GM21381 (cell line): ENCODE results near the gene POC1A.
A peak's percentile ranks its signal among the peaks of the same experiment; 100 is the strongest.
"Not testable (repeated sequence)": the region's sequence is repeated elsewhere in the genome, so short reads cannot be mapped to it uniquely, and the experiment has no call there.

Experiments used
- ATAC-seq: cut with Tn5 transposase; IDR thresholded peaks from one replicate; pipeline ENCODE4 v1.9.1; 2021; ENCODE audit warnings: mild to moderate bottlenecking, moderate library complexity; ENCODE audit not compliant: unreplicated experiment

The POC1A gene

DNA sequence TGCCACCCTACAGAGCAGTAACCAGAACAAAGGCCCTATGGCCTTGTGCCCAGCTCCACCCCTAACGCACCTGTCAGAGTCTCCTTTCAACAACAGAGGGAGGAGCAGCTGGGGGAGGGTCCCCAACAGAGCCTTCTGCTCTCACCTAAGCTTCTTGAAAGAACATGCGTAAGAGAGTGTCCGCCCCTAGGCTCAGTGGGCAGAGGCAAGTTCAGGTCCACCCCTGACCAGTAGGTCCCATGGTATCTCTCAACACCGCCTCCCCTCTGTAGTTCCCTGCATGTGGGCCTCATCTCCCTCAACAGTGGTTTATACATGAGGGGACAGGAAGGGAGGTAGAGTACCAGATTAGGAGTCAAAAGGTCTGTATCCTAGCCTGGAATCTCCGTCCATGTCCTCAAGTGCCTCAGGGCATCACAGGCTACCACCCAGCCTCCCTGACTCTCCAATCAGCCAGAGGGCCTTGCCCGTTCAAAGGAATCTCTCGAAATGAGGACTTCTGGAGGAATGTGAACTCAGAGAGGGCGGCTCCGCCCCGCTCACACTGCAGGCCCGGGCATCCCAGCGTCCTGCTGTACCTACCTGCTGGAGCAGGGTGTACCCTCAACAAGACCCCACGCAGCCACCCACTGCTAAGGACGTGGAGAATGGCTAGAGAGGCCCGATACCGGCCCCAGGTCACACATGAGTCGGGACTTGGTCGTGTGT lies 680 bp downstream of the POC1A start:
- ATAC-seq, result no peak

DNA sequence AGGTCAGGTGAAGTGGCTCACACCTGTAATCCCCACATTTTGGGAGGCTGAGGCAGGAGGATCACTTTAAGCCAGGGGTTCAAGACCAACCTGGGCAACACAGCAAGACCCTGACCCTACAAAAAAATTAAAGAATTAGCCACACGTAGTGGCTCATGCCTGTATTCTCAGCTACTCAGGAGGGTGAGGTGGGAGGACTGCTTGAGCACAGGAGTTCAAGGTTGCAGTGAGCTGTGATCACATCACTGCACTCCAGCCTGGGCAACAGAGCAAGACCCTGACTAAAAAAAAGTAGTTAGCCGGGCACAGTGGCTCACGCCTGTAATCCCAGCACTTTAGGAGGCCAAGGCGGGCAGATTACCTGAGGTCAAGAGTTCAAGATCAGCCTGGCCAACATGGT lies 2.2 kb downstream of the POC1A start:
- not testable (repeated sequence) for ATAC-seq

DNA sequence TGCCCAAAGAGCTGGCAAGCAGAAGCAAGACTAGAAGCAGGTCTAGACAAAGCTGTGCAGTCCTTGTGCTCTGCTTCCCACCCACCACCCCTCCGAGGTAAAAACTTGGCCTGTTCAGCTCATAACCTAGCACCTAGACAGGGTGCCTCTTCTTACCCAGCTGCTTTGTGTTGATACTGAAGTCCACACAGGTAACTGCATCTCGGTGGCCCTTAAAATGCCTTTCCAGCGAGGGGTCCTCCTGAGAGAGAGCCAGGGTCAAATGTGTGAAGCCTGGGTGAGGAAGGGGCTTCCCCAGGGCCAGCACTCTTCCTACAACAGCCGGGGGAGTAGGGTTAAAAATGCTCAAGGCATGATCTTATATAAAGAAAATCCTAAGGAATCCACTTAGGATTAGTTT lies 3.4 kb downstream of the POC1A start:
- ATAC-seq, result no peak

DNA sequence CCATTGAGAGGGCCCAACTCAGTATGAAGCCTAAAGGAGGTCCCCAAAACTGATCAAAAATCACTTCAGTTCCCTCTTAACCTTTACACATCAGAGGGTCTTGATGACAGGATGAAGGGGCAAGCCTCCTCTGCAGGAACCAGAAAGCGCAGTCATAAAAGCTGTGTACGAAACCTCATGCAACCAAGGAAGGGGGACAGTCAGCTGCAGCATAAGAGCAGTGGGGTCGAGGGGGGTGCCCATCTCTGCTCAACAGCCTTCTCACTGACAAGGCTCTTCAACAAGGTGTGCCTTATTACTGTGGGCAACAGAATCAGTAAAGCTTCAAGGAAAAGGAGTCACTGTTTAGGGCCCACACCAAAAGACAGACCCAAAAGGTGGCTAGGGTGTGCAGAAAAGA lies 3.9 kb downstream of the POC1A start:
- ATAC-seq, result no peak

DNA sequence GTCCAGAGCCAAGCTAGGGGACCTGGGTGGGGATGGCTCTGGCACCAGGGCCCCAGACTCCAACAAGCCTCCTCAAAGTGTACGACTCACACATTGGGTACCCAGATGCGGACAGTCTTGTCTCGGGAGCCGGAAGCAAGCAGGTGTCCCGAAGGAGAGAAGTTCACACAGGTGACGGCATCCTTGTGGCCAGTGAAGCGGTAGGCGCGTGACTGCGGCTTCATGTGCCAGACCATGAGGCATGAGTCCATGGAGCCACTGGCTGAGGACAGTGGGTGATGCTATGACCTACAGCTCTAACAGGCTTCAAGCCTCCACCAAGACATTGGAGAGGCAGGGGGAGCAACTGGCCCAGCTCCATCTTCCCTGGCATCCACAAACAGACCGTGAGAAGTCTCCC lies 4.5 kb downstream of the POC1A start:
- no peak for ATAC-seq

DNA sequence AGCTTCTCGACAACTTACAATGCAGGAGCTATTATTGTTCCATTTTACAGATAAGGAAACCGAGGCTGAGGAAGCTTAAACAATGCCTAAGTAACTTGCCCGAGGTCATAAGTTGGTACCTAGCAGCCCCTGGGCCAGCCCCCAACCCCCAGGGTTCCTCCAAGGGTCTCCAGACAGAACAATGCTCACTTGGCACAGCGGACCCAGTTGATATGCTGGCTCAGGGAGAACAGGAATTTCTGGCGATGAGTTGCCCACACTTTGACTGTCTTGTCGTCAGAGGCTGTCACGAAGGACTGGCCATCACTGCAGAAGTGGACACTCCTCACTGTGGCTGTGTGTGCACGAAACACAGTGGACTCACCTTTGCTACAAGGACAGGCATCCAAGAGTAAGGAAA lies 5.2 kb downstream of the POC1A start:
- no peak for ATAC-seq

DNA sequence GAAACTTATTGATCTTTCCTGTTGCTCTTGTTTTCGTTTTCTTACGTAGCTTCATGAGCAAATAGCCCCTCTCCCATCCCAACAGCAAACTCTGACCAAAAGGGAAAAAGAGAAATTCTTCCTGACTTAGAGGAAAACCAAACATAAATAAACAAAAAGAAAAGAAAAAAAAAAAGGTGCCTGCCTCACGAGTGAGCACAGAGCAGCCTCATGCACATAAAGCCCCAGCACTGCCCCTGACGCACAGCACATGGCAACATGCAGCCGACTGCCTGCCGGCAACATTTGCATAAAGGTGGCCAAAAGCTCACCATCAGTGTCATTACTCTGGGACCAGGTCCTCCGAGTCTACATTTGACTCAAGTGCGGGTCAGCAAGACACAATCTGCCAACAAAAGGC lies 6.4 kb downstream of the POC1A start:
- ATAC-seq, result no peak

DNA sequence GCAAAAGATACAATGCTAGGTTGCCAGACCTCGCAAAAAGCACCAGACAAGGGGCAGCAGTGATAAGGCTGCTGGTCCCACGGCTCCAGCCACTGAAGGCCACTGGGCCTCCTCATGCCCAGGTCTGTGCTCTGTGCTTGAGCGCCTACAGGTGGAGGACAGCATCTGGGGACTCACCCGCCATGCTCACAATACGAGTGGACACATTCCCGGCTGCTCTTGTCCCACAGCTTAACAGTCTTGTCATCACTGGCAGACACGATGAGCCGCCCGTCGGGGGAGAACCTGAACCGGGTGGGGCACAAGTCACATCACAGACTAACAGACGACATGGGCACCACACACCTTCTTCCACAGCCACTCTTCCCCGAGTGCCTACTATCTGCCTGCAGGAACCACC lies 7.4 kb downstream of the POC1A start:
- no peak for ATAC-seq

DNA sequence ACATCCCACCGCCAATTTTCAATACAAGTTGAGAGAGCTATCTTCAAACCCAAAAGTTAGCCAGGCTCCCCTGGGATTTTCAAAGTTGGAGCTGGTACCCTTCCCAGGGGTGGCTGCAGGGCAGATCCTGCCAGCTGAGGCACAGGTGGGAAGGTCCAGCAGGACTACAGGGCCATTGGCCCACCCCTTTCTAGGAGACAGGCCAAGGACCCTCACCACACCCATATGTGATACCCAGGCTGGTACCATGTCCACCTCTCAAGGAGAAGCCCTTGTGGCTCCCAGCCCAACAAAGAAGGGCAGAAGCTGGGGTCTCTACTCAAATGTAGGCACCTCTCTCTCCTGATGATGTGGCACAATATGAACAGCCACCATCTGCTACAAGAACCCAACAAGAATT lies 8.0 kb downstream of the POC1A start:
- ATAC-seq, result no peak

DNA sequence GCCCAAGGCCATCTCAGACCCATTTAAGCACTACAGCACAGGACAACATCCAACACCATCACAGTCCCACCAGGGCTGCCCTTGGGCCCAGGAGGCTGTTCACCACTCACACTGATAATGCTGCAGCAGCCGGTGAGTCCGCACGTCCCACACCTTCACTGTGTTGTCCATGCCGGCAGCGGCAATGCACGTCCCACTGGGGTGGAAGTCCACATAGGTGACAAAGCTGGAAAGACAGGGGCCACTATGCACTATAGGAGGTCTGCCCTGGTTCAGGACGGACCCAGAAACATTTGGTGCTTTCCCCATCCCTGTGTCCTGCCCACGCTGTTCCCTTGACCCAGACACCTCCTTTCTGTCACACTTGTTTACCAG lies 8.5 kb downstream of the POC1A start:
- no peak for ATAC-seq

DNA sequence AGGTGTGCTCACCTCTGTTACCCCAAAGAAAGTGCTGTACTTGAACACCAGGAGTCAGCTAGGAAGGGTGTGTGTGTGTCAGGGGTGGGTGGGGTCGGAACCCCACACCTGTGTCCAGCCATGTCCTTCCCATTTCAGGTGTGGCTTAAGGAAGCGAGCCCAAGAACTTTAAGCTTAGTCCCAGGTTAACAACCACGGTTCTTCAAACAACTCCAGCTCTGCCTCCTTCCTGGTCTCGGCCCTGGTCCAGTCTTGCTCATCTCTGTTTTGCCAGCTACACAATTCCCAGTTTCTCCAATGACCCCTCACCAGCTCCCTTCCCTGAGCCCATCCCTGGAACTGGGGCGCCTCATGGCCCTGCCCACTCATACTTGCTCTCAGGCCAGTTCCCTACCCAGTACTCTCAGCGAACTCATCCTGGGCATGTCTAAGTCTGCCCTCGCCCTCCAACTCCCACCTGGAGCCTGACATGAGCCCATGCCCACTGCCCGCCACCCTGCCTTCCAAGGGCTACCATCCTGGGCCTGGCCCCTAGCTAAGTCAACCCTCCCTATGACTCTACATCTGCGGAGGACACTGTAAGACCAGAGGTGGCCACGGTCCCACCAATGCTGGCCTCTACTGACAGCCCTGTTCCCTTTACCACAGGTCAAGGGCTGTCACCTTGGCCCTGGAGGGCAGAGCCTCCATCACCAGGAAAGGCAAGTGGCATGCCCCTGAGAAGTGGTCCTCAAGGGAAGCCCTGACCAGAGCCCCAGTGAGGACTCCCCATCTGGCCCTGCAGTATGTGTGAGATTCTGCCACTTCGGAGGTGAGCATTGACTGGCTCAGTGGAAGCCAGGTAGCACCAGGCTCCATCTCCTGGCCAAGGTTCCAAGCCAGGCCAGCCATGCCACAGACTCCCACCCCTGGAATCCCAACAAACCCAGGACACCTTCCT lies 9.2 kb downstream of the POC1A start:
- ATAC-seq, result no peak

DNA sequence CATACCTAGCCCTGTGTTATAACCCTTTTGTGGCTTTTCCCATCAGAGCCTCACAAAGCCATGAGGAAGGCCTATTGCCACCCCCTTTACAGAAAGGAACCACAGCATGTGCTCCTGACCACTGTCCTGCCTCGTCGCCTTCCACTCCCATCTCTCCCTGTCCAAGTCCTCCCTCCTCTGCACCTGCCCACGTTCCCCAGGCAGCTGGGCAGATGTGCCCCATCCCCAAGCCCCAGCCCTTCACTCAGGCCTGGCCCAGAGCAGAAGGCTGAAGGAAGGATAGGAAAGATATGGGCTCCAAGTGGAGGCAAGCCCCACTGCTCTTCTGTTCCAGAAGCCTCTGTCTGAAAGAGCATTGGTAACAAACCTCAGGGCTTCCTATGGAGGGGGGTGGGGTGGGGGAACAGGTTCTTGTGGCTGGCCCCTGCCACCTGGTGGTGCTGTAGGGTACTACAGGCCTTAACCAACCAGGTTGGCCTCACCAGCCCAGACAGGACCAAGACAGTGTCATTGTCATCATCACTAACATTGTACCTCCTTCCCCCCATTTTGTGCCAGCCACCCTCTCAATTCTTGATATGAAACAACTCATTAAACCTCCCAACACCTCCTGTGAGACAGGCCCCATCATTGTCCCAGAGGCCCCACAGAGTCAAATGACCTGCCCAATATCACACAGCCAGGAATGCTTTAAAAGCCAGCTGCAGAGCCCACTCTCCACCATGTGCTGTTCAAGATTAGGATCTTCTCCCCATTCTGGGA lies 10.0 kb downstream of the POC1A start:
- ATAC-seq, result peak; percentile 58

DNA sequence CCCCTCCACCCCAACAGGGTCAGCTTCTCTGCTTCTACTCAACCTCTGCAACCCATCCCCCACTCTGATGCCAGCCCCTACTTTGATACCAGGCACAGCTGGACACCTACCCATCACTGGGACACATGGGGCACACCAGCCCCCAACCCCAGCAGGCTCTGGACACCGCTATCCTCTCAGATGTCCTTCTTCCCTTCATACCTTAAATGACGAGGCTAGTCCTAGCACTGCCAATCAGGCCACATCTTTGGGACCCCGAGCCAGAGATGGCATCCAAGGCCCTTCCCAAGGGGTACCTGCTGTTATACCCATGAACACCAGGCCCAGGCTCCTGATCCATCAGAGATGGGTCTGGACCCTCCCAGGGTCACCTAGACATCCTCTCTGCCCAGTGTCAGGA lies 10.6 kb downstream of the POC1A start:
- ATAC-seq, result no peak

DNA sequence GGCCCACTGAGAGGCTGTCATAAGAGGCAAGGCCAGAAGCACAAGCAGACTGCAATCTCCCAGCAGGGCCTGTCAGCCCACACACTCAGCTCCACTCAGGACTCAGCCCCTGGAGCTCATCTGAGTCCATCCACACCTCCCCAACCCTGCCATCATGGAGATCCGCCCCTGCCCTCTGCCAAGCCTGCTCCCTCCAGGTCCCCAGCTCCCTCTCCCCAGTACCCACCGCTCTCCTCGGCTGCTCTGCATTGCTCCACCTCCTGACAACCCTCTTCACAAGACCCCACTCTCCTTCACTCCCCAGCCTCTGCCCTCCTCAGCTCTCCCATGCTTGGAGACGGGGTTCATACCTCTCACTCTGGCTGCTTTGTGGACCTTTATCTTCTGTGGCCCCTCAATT lies 11.1 kb downstream of the POC1A start:
- ATAC-seq, result no peak

DNA sequence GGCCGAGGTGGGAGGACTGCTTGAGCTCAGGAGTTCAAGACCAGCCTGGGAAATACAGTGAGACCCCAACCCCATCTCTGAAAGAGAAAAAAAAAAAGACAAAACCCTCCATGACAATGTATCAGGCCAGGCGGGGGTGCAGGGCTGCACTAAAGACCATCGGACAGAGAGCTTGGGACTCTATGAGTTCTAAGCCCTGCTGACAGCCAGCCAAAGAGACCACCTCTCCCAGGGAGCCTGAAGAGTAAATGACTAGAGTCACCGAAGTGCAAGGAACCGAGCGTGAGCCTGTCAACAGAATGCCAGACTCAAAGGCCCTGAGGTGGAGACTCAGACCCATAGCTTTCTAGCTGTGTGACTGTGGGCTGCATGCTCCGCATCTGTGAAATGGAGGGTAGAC lies 12.5 kb downstream of the POC1A start:
- ATAC-seq, result no peak

DNA sequence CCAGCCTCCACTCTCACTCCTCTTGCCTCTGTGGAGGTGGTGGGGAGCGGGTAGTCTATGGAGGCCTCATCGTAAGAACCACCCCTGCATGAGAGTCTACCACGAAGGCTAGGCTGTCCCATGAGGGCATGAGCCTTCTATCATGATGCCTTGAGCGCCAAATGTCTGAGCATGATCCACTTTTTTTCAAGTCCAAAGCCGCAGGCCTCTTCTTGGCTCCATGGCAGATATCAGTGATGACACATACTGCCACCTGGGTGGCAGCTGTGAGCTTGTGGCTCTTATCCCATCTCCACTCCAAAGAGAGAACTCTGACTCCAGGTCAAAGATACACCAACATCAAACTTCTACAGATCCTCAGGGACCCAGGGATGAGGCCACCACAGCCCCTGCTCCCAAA lies 13.5 kb downstream of the POC1A start:
- no peak for ATAC-seq

DNA sequence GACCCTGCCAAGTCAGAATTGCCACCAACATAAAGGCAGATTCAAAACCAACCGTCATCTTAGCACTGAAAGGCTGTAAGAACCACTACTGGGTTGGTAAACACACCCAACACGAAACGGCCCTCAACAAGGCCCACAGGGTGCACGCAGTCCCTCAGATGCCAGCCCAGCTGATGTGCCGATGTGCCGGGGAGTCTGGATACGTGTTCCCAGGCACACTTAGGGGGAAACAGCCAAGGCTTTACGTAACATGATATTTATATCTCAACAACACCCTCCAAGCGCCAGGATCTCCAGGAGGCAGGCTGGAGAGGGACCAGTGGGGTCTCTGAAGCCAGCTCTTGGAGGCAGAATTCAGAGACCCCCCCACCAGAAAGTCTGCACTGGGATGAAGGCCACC lies 14.2 kb downstream of the POC1A start:
- ATAC-seq, result no peak

DNA sequence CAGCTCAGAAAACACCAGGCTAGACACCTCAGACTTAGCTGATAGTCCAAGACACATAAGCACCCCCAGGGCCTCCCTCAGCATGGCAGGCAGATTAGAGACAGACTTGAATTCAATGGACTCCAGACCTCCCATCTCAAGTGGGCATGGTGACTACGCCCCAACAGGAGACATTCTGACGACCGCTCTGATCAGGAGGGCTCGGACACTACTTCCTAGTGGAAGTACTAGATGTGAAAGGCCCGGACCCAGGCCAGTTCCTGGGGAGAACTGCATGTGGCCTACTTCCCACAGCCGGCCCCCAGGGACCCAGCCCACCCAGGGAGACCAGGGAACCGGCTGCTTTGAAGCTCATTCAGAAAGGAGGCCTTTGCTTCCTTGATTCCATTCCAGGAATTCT lies 16.9 kb downstream of the POC1A start:
- no peak for ATAC-seq

DNA sequence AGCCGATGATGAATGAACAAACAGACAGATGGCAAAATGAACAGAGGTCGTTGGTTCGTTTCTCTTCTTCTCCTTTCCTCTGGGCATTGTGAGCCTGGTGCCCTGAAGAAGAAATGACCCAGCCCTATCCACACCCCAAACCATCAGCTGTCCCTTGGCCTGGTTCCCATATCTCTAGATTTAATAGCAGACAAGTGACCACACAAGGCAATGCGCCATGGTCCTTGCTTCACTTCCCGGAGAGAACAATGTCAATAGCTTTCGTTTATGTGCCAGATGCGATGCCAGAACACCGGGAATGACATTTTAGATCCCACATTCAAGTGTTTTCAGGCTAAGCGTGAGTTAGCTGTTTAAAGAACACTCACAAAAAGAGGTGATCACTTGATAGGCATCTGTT lies 17.7 kb downstream of the POC1A start:
- ATAC-seq, result no peak

DNA sequence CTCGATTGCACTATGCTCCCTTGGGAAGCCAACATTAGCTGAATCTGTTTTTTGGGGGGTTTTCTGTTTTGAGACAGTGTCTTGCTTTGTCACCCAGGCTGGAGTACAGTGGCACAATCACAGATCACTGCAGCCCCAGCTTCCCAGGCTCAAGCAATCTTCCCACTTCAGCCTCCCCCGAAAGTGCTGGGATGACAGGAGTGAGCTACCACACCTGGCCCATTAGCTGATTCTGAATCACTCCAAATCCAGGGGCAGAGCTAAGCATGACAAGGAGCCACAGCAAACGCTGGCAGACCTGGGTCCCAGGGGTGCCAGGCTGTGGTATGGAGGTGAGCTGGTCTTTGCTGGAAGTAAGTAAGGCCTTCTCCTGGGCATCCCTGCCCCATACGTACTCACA lies 18.9 kb downstream of the POC1A start:
- ATAC-seq, result no peak

DNA sequence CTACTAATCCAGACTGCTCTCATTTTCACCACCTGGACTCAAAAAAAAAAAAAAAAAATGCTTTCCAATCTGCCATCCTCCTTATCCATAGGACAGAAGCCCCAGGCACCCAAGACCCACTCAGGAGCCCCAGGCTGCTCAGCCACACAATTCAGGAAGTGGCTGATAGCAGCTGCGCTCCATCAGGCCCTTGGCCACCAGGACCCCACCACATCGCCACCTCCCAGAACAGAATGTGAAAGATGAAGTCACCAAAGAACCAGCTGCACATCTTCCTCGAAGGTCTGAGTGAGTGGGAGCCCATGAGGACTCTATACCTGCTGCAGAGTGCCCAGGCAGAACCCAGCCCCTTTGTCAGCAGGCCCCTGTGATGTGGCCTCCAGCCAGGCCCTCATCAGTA lies 19.5 kb downstream of the POC1A start:
- ATAC-seq, result no peak

DNA sequence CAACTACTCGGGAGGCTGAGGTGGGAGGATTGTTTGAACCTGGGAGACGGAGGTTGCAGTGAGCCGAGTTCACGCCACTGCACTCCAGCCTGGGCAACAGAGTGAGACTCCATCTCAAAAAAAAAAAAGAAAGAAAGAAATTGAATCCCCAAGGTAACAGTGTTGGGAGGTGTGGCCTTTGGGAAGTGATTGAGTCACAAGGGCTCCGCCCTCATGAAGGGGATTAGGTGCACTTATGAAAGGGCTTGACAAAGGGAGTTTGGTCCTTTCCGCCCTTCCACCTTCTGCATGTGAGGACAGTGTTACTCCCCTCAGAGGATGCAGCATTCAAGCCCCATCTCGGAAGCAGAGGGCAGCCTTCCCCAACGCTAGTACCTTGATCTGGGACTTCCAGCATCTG lies 21.3 kb downstream of the POC1A start:
- no peak for ATAC-seq
